Spleen (tissue), 11 donors: ENCODE measurements around the gene PLXNB1. TPM values are rescaled to one million over a fixed set of nuclear protein-coding genes. Genes with fewer than 3 reads are reported as not detected.

Source experiments
- DNase-seq: peaks from one replicate; pipeline ENCODE4 v3.0.0-alpha.2; 2020
- H3K27ac ChIP-seq, 8 donors: fragments of 200-600 bp; sonication (generic) in 7 of 8; 1 replicate in 4 of 8; 2 replicates in 4 of 8; pipeline versions ENCODE4 v1.5.0 to v1.8.0; 2016 to 2021; ENCODE audit warnings: inconsistent platforms in 4 of 8, mild to moderate bottlenecking in 4 of 8, moderate library complexity in 1 of 8
- H3K27me3 ChIP-seq, 7 donors: fragments of 200-600 bp; sonication (generic) in 6 of 7; replicated peaks in 1 of 7; 1 replicate in 4 of 7; 2 replicates in 3 of 7; pipeline versions ENCODE4 v1.5.0 to v1.8.0; 2016 to 2021; ENCODE audit warnings: inconsistent platforms in 3 of 7, mild to moderate bottlenecking in 1 of 7
- H3K36me3 ChIP-seq, 6 donors: fragments of 200-600 bp; sonication (generic) in 5 of 6; 1 replicate in 4 of 6; 2 replicates in 2 of 6; pipeline versions ENCODE4 v1.5.0 to v1.8.0; 2016 to 2021; ENCODE audit warnings: inconsistent platforms in 2 of 6
- H3K4me1 ChIP-seq, 6 donors: fragments of 200-600 bp; sonication (generic) in 5 of 6; 1 replicate in 3 of 6; 2 replicates in 3 of 6; pipeline versions ENCODE4 v1.5.0 to v1.8.0; 2016 to 2021; ENCODE audit warnings: inconsistent platforms in 3 of 6
- H3K4me3 ChIP-seq, 8 donors: fragments of 200-600 bp; sonication (generic) in 7 of 8; 1 replicate in 4 of 8; 2 replicates in 4 of 8; pipeline versions ENCODE4 v1.5.0 to v1.8.0; 2016 to 2021; ENCODE audit warnings: inconsistent platforms in 4 of 8, mild to moderate bottlenecking in 4 of 8, moderate library complexity in 2 of 8
- H3K9me3 ChIP-seq, 8 donors: fragments of 200-600 bp; sonication (generic) in 7 of 8; 1 replicate in 4 of 8; 2 replicates in 4 of 8; pipeline versions ENCODE4 v1.5.0 to v1.8.0; 2016 to 2021; ENCODE audit warnings: inconsistent platforms in 4 of 8
- CTCF ChIP-seq, 11 experiments: fragments of 200-600 bp in 7 of 11; fragments of 450-650 bp in 4 of 11; sonication (generic) in 4 of 11; IDR thresholded peaks in 8 of 11; conservative IDR thresholded peaks in 3 of 11; 1 replicate in 7 of 11; 2 replicates in 4 of 11; pipeline versions ENCODE4 v1.4.0 to v1.8.0; 2016 to 2021; ENCODE audit warnings: antibody characterized with exemption in 11 of 11, inconsistent platforms in 4 of 11, mild to moderate bottlenecking in 1 of 11
- POLR2A ChIP-seq, 3 donors: fragments of 450-650 bp; IDR thresholded peaks; one replicate each; pipeline ENCODE4 v1.5.1; 2017; ENCODE audit warnings: antibody characterized with exemption in 3 of 3, mild to moderate bottlenecking in 1 of 3
- POLR2AphosphoS5 ChIP-seq, 3 donors: sonication (generic); formaldehyde crosslinking; IDR thresholded peaks; one replicate each; pipeline ENCODE4 v1.5.1; 2017; ENCODE audit warnings: antibody characterized with exemption in 3 of 3
- WGBS, 5 donors: extraction: QIAGEN DNeasy Blood & Tissue Kit in 3 of 5; methylation state at CpG; one replicate each; pipeline versions ENCODE4 v1.1.5 to v1.1.7; 2013 to 2018; 5-methylcytosine and 5-hydroxymethylcytosine counted together
- intact Hi-C: fragments of 100-400 bp; cut with DNase I; formaldehyde crosslinking; loops from one replicate; pipeline ENCODE4 v1.15.0; 2023; ENCODE audit warnings: low total_unique reads
- polyA plus RNA-seq, 3 donors: library from polyadenylated mRNA; stranded (reverse); fragments of 200-250 nt; gene quantifications; one replicate each; pipeline ENCODE4 v1.2.1, GENCODE V29; 2013
- small RNA-seq, 4 donors: library from RNA; depleted of rRNA; stranded (forward); fragments of <200 nt; gene quantifications; one replicate each; pipeline ENCODE3, GENCODE V24; 2016
- total RNA-seq, 7 donors: library from RNA; depleted of rRNA in 3 of 7; stranded (reverse); fragments of >200 nt in 3 of 7; fragmentation: NEBNext Ultra II Directional in 4 of 7; extraction: Animal tissue kit (Norgen Biotek cat#: 25700) in 4 of 7; gene quantifications; one replicate each; pipeline versions ENCODE4 v1.1.0 to v1.2.1, GENCODE V29; 2016 to 2021
- donor health status: healthy with polysubstance abuse.
- donor health status: DM: no; HTN: no; CAD: no; lungs with moderate emphysema.
- donor health status: DM: no; HTN: no; CAD: no.
- donor health status: Bipolar disorder and iron deficiency.
- donor health status: healthy.
- donor health status: DM: no; HTN: no; CAD: no.
- donor health status: DM: yes; HTN: yes; CAD: no.

The PLXNB1 gene
- total and polyA plus RNA-seq, 10 donors, result 12.3 to 95.9 (median 54.2) TPM

DNA sequence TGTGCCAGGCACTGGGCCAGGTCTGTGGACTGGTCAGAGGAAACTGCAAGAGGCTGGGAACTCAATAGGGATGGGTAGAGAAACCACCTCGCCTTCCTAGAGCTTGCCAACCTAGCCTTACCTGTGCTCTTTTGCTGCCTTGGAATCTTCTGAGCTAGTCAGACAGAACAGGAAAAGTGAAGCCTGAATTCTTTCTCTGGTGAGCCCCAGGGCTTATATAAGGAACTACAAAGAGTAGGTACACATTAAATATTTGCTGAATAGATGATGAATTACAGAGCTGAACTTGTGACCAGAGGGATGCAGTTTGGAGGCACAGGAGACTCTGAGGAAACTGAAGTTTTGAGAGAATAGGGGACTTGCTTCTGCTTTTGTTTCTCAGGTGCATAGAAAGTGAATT lies 73.5 kb downstream of the PLXNB1 start:
- H3K27me3 ChIP-seq, result peaks cover 0 to 24% (median 0%) of the 10 kb centered on the region in 7 donors
- intact Hi-C loops, result no loop called here
- H3K4me3 ChIP-seq, result no peak overlapping the region
- DNase-seq, result no peak
- WGBS, 5 donors, result 73 to 91% (median 83%) methylated on average over 1 of the region's 1 CpG
- H3K9me3 ChIP-seq, result peaks cover 0 to 18% (median 9%) of the 10 kb centered on the region in 8 donors
- H3K27ac ChIP-seq, result no peak overlapping the region
- H3K36me3 ChIP-seq, result no peaks in the 10 kb centered on the region
- H3K4me1 ChIP-seq, result no peaks in the 10 kb centered on the region
- no peak for TF ChIP-seq POLR2AphosphoS5 (IDR thresholded peaks at IDR 0.05)

DNA sequence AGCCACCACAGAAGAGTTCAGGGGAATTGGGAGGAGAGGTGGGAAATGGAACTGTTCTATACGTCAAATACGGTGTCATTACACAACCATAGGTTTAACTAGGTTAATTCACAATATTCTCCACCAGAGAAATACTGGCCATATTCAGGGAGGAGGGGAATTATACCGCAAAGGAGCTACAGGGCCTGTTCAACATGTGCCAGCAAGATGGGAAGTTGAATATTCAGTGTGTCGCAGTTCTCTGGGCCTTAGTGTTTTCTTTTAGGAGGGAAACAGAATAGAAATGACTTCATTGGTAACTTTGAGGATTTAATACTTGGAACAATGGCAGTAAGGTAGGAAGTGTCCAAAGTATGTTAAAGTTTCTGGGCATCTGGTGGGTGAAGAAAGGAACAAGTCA lies 75.9 kb downstream of the PLXNB1 start:
- TF ChIP-seq POLR2AphosphoS5 (IDR thresholded peaks at IDR 0.05) (no peak), POLR2A (IDR thresholded peaks at IDR 0.05) (no peak), CTCF (IDR thresholded peaks at IDR 0.05 in 8 of 11, conservative IDR thresholded peaks at IDR 0.05 in 3 of 11) (no peak)
- no peaks in the 10 kb centered on the region for H3K4me1 ChIP-seq
- WGBS, 5 donors, result 87 to 92% (median 90%) methylated on average over 4 of the region's 4 CpGs
- no peak for DNase-seq
- peaks cover 0 to 13% (median 4%) of the 10 kb centered on the region in 8 donors for H3K9me3 ChIP-seq
- intact Hi-C loops, result no loop called here
- H3K27me3 ChIP-seq, result peaks cover 0 to 24% (median 0%) of the 10 kb centered on the region in 7 donors
- H3K36me3 ChIP-seq, result no peaks in the 10 kb centered on the region
- no peak overlapping the region for H3K4me3 ChIP-seq
- no peak overlapping the region for H3K27ac ChIP-seq

Small RNA genes lying within 50 kb of the gene (small RNA-seq; reads per million reads assigned to genes)
- gene RN7SL321P, result 0 reads per million in 4 donors

Other genes with a start within 250 kb of the PLXNB1 start
- gene CDC25A, start 241.7 kb downstream of the PLXNB1 start, total RNA-seq, result 1 to 10 TPM; 1.7 to 8.1 (median 3.6) TPM
- gene CDC25A, start 241.7 kb downstream of the PLXNB1 start, polyA plus RNA-seq, result 1 to 10 TPM in 2 of 3 donors, under 1 TPM in 1; 0.65 to 2.3 (median 1.8) TPM
- gene CAMP, start 206.6 kb downstream of the PLXNB1 start, total RNA-seq, result 10 to 100 TPM in 3 of 7 donors, 1 to 10 TPM in 4; 1.5 to 98.9 (median 7.3) TPM
- 10 to 100 TPM; 14.1 to 26.1 (median 25.2) TPM for gene CAMP, start 206.6 kb downstream of the PLXNB1 start, polyA plus RNA-seq
- 10 to 100 TPM; 20.1 to 56.5 (median 46.0) TPM for gene ZNF589, start 189.0 kb downstream of the PLXNB1 start, total RNA-seq
- gene ZNF589, start 189.0 kb downstream of the PLXNB1 start, polyA plus RNA-seq, result 10 to 100 TPM; 14.4 to 36.8 (median 24.5) TPM
- gene NME6, start 128.7 kb downstream of the PLXNB1 start, total RNA-seq, result 10 to 100 TPM; 23.5 to 46.4 (median 29.3) TPM
- gene NME6, start 128.7 kb downstream of the PLXNB1 start, polyA plus RNA-seq, result 10 to 100 TPM; 13.0 to 16.4 (median 15.0) TPM
- 1 to 10 TPM in 1 of 7 donors, not detected in 6; 6.1 TPM for gene SPINK8, start 96.4 kb downstream of the PLXNB1 start, total RNA-seq
- under 1 TPM in 2 of 3 donors, not detected in 1; 0.35 to 0.52 TPM for gene SPINK8, start 96.4 kb downstream of the PLXNB1 start, polyA plus RNA-seq
- under 1 TPM in 2 of 7 donors, not detected in 5; 0.33 to 0.42 TPM for gene FBXW12, start 57.9 kb downstream of the PLXNB1 start, total RNA-seq
- gene FBXW12, start 57.9 kb downstream of the PLXNB1 start, polyA plus RNA-seq, result not detected
- 10 to 100 TPM in 6 of 7 donors, 1 to 10 TPM in 1; 8.4 to 22.2 (median 18.7) TPM for gene CCDC51, start 10.0 kb upstream of the PLXNB1 start, total RNA-seq
- gene CCDC51, start 10.0 kb upstream of the PLXNB1 start, polyA plus RNA-seq, result 10 to 100 TPM; 10.2 to 15.8 (median 12.4) TPM
- 100 to 1,000 TPM; 145 to 258 (median 170) TPM for gene TMA7, start 10.2 kb upstream of the PLXNB1 start, total RNA-seq
- 100 to 1,000 TPM; 606 to 753 (median 701) TPM for gene TMA7, start 10.2 kb upstream of the PLXNB1 start, polyA plus RNA-seq
- gene ATRIP, start 16.7 kb upstream of the PLXNB1 start, total RNA-seq, result 10 to 100 TPM in 1 of 7 donors, 1 to 10 TPM in 6; 6.4 to 10.0 (median 7.0) TPM
- gene ATRIP, start 16.7 kb upstream of the PLXNB1 start, polyA plus RNA-seq, result 1 to 10 TPM; 5.2 to 5.7 (median 5.2) TPM
- gene SHISA5, start 74.1 kb upstream of the PLXNB1 start, total RNA-seq, result 100 to 1,000 TPM; 154 to 227 (median 182) TPM
- gene SHISA5, start 74.1 kb upstream of the PLXNB1 start, polyA plus RNA-seq, result 100 to 1,000 TPM in 1 of 3 donors, 10 to 100 TPM in 2; 80.2 to 132 (median 85.6) TPM
- gene PFKFB4, start 126.7 kb upstream of the PLXNB1 start, total RNA-seq, result 10 to 100 TPM; 11.0 to 43.1 (median 22.8) TPM
- 1 to 10 TPM; 2.0 to 4.8 (median 3.8) TPM for gene PFKFB4, start 126.7 kb upstream of the PLXNB1 start, polyA plus RNA-seq
- under 1 TPM in 5 of 7 donors, not detected in 2; 0.20 to 0.60 (median 0.51) TPM for gene UCN2, start 133.7 kb upstream of the PLXNB1 start, total RNA-seq
- gene UCN2, start 133.7 kb upstream of the PLXNB1 start, polyA plus RNA-seq, result under 1 TPM; 0.21 to 0.61 (median 0.45) TPM
- gene COL7A1, start 165.2 kb upstream of the PLXNB1 start, total RNA-seq, result 10 to 100 TPM in 5 of 7 donors, 1 to 10 TPM in 2; 8.6 to 33.7 (median 13.5) TPM
- gene COL7A1, start 165.2 kb upstream of the PLXNB1 start, polyA plus RNA-seq, result 100 to 1,000 TPM in 2 of 3 donors, 10 to 100 TPM in 1; 39.7 to 144 (median 110) TPM
- 100 to 1,000 TPM; 126 to 222 (median 130) TPM for gene UQCRC1, start 179.6 kb upstream of the PLXNB1 start, total RNA-seq
- gene UQCRC1, start 179.6 kb upstream of the PLXNB1 start, polyA plus RNA-seq, result 100 to 1,000 TPM in 1 of 3 donors, 10 to 100 TPM in 2; 88.6 to 128 (median 92.6) TPM
- gene TMEM89, start 191.7 kb upstream of the PLXNB1 start, total RNA-seq, result not detected
- under 1 TPM in 2 of 3 donors, not detected in 1; 0.42 to 0.46 TPM for gene TMEM89, start 191.7 kb upstream of the PLXNB1 start, polyA plus RNA-seq
- gene SLC26A6, start 205.4 kb upstream of the PLXNB1 start, total RNA-seq, result 10 to 100 TPM; 18.0 to 59.7 (median 23.1) TPM
- 10 to 100 TPM in 2 of 3 donors, 1 to 10 TPM in 1; 8.5 to 21.6 (median 17.1) TPM for gene SLC26A6, start 205.4 kb upstream of the PLXNB1 start, polyA plus RNA-seq
- 1 to 10 TPM in 6 of 7 donors, under 1 TPM in 1; 0.56 to 2.7 (median 1.8) TPM for gene CELSR3, start 232.8 kb upstream of the PLXNB1 start, total RNA-seq
- 1 to 10 TPM in 2 of 3 donors, under 1 TPM in 1; 0.89 to 2.5 (median 2.0) TPM for gene CELSR3, start 232.8 kb upstream of the PLXNB1 start, polyA plus RNA-seq